ENCODE measurements around the gene VAV2.

VAV2 gene

GRCh38 chr9:133891741-133892140 lies 100.4 kb downstream of the VAV2 start:
- no peak for DNase-seq (ENCODE audit: low read depth in 2 of 2)

GRCh38 chr9:133890583-133890982 lies 101.5 kb downstream of the VAV2 start:
- DNase-seq (ENCODE audit: low read depth in 2 of 2): no peak

GRCh38 chr9:133889584-133890301 lies 102.4 kb downstream of the VAV2 start:
- DNase-seq (ENCODE audit: low read depth in 2 of 2): no peak

- DNase-seq (ENCODE audit: low read depth in 2 of 2): no peak
Observed at GRCh38 chr9:133888809-133889491, 103.2 kb downstream of the VAV2 start.

GRCh38 chr9:133888048-133888808 lies 103.9 kb downstream of the VAV2 start:
- no peak for DNase-seq (ENCODE audit: low read depth in 2 of 2)

- DNase-seq (ENCODE audit: low read depth in 2 of 2): no peak
Observed at GRCh38 chr9:133887540-133888047, 104.5 kb downstream of the VAV2 start.

GRCh38 chr9:133886563-133887501 lies 105.3 kb downstream of the VAV2 start:
- DNase-seq (ENCODE audit: low read depth in 2 of 2): no peak

GRCh38 chr9:133884907-133885744 lies 107.0 kb downstream of the VAV2 start:
- no peak for DNase-seq (ENCODE audit: low read depth in 2 of 2)

GRCh38 chr9:133882849-133883755 lies 109.0 kb downstream of the VAV2 start:
- no peak for DNase-seq (ENCODE audit: low read depth in 2 of 2)

- DNase-seq (ENCODE audit: low read depth in 2 of 2): no peak
Observed at GRCh38 chr9:133881671-133882381, 110.3 kb downstream of the VAV2 start.

GRCh38 chr9:133880851-133881661 lies 111.1 kb downstream of the VAV2 start:
- DNase-seq (ENCODE audit: low read depth in 2 of 2): no peak

- no peak for DNase-seq (ENCODE audit: low read depth in 2 of 2)
Observed at GRCh38 chr9:133880136-133880535, 112.0 kb downstream of the VAV2 start.

- no peak for DNase-seq (ENCODE audit: low read depth in 2 of 2)
Observed at GRCh38 chr9:133879615-133880014, 112.5 kb downstream of the VAV2 start.

GRCh38 chr9:133878402-133878801 lies 113.7 kb downstream of the VAV2 start:
- no peak for DNase-seq (ENCODE audit: low read depth in 2 of 2)

- no peak for DNase-seq (ENCODE audit: low read depth in 2 of 2)
Observed at GRCh38 chr9:133877967-133878366, 114.2 kb downstream of the VAV2 start.

- DNase-seq (ENCODE audit: low read depth in 2 of 2): no peak
Observed at GRCh38 chr9:133877327-133877726, 114.8 kb downstream of the VAV2 start.

- no peak for DNase-seq (ENCODE audit: low read depth in 2 of 2)
Observed at GRCh38 chr9:133876836-133877235, 115.3 kb downstream of the VAV2 start.

- no peak for DNase-seq (ENCODE audit: low read depth in 2 of 2)
Observed at GRCh38 chr9:133876144-133876543, 116.0 kb downstream of the VAV2 start.

All from stimulated activated CD8-positive, alpha-beta memory T cell treated with anti-CD3 and anti-CD28 coated beads, Interleukin-15, amount 100 ng/mL, for 48 hours (primary cell).